Glomerular visceral epithelial cell (primary cell): ENCODE data around the gene P3R3URF.

Source experiments
- DNase-seq: peaks from one replicate; pipeline ENCODE4 v3.0.0-alpha.2; 2016; ENCODE audit errors: extremely low spot score

Gene P3R3URF

GRCh38 chr1:46172321-46172720 is 4.0 kb downstream of the P3R3URF start:
- DNase-seq = no peak

- no peak for DNase-seq
These were observed 4.4 kb downstream of the P3R3URF start for GRCh38 chr1:46171871-46172270.

- peak; percentile 44 for DNase-seq
These were observed 4.9 kb downstream of the P3R3URF start for GRCh38 chr1:46171351-46171750.

DNA sequence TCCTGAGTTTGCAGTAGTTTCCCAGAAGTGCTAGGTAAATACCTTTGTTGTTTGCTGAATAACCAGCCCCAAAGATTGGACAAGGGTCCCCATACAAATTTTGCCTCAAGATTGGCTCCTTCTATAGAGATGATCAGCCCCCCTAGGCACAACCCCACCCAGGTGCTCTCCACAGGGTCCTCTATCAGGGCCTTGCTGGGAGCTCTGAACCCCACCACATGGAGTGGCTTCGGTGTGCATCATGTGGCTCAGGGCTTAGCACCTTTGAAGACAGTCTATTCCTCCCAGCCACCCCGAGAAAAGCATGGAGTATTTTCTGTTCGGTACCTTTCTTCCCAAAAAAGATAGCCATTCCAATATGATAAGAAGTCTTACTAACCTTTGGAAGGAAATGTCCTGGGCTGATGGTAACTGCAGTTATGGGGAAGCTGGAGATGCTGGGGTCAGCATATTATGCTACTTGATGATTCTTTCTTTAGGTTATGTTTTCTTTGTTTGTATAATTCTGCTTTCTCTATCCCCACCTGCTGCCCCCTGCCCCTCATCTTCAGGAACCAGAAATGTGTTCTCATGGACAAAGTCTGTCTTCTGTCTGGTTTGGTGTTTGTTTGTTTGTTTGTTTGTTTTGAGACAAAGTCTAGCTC is 6.4 kb downstream of the P3R3URF start:
- DNase-seq = no peak

GRCh38 chr1:46168477-46168876 is 7.8 kb downstream of the P3R3URF start:
- DNase-seq = no peak

DNA sequence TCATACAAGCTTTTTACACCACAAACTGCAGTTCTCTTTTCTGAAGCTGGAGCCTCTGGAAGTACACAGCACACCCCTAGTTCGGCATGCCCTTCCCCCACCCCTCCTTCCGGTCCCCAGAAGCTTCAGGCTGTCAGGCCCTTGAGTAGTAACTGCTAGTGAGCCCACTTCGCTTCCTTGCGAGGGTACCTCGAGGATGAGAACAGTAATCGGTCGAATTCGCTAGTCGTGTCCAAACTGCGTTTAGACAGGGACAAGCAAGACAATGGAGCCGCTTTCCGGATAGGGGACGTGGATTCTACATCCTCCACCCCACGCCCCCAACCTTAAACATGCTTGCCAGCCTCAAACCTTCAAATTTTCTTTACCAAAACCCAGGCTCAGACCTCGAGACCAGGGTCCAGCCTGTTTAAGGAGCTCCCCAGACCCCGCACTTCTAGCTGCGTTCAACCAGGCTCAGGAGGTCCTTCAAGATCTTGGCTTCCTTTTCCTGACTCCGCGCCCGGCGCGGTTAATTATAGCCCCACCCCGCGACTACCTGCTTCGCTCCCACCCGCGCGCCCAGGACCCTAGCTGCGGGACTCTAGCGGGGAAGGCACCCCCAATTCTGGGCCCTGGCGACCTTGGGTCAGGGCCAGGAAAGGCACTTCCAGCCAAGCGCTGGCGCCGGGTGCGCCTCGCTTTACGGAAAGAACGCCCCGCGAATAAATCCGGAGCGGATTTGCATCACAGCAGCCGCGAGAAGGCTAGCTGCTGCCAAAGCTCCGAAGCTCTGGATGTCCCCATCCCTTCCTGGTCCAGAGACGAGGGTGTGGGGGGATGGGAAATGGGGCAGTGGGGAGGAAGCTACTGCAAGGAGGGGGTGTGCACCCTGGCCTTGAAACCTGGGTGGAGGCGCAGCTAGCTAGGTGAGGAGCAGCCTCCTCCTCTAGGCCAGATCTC is 9.5 kb downstream of the P3R3URF start:
- DNase-seq = no peak

GRCh38 chr1:46160212-46160611 is 16.1 kb downstream of the P3R3URF start:
- DNase-seq = no peak

GRCh38 chr1:46159516-46159915 is 16.8 kb downstream of the P3R3URF start:
- DNase-seq = no peak

DNA sequence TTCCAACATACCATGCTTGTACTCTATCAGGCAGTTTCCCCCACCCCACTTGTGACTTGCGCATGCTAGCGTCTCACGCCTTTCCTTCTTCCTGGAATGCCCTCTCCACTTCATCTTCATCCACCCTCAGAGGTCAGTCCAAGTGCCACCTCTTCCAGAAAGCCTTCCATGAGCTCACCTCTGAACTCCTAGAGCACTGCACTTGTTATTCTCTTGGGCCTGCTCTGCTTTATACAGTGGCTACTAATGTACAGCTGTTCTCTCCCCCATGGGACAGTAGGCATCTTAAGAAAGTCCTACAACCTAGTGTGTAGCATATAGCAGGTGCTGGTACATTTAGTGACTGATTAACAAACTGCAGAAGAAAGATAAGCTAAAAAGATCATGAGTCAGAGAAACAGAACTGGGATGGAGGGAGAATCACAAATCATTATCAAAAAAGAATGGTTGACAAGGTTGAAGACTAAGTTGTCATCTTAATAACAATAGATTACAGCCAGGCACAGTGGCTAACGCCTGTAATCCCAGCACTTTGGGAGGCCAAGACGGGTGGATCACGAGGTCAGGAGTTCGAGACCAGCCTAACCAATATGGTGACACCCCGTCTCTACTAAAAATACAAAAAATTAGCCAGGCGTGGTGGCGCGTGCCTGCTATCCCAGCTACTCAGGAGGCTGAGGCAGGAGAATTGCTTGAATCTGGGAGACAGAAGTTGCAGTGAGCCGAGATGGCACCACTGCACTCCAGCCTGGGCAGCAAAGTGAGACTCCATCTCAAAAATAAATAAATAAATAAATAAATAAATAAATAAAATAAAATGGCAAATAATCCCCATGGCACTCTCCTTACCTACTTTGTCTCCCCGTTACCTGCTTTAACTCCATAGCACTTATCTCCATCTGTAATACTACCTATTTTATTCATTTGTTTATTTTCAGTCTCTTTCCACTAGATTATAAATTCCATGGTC is 17.7 kb downstream of the P3R3URF start:
- DNase-seq = no peak

DNA sequence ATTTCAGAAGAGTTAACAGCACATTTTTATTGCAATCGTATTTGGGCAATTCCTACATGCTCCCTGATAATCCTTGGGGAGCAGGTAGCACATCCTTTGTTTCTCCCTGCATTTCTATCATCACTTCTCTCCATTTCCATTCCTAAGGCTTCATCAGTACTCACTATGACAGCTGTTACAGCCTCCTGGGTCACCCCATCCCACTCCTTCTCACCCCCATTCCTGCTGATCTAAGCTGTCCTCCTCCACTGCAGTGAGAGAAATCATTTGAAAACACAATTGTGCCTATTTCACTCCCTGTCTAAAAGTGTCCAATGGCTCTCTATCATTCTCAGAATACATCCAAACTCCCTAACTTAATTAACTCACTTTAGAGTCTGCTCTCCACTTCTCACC is 18.4 kb downstream of the P3R3URF start:
- DNase-seq = no peak

- no peak for DNase-seq
These were observed 22.6 kb downstream of the P3R3URF start for GRCh38 chr1:46153732-46154131.

DNA sequence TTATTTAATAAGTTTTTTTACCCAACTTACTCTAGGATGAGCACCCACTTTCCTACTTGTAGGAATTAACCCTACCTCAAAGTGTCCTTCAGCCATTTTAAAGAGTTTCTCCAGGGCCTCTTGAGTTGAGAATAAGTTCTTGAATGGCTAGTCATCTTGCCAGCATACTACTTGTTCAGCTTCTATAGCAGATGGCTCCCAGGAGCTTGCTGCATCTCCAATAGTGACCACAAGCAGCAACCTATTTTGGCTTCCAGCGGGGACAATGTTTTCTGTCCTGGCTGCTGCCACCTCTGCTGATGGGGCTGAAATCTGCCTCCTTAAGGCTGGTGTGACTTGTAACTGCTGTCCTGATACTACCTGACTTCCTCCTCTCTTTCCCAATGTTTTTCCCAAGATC is 23.1 kb downstream of the P3R3URF start:
- no peak for DNase-seq

GRCh38 chr1:46152016-46152415 is 24.3 kb downstream of the P3R3URF start:
- peak; percentile 48 for DNase-seq

DNA sequence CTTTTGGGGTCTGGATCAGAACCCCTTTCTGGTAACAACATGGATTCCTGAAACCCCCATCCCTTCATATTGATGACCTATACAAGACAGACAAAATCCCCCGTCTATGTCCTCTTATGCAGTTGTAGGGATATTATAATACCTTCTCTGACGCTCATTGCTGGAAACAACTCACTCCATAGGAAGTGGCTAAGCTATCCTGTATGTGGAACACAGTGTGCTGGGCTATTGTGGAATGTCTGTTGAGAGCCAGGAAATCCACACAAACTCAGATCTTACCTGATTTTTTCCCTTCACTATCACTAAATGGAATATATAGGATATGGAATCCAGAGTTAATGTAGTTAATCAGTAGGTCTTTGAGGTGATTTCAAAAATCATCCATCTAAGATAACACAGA is 26.2 kb downstream of the P3R3URF start:
- no peak for DNase-seq

GRCh38 chr1:46148318-46148717 is 28.0 kb downstream of the P3R3URF start:
- DNase-seq = no peak

DNA sequence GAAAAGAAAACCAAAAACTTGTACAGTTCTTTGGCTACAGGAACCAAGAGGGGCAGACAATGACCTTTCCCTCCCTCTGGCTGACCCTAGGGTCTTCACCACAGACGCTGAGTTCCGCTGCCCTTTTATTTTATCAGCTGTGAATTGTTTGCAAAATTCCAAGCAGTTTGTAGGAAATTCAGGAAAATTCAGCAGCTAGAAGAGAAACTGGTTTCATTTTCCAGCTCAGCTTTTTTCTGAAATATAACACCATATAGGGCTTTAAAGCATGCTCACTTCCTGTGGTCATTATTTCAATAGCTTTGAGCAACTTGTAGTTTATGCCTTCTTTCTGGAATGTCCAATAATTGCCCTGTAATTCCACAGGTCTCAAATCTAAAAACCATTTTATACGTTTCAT is 38.4 kb downstream of the P3R3URF start:
- no peak for DNase-seq

DNA sequence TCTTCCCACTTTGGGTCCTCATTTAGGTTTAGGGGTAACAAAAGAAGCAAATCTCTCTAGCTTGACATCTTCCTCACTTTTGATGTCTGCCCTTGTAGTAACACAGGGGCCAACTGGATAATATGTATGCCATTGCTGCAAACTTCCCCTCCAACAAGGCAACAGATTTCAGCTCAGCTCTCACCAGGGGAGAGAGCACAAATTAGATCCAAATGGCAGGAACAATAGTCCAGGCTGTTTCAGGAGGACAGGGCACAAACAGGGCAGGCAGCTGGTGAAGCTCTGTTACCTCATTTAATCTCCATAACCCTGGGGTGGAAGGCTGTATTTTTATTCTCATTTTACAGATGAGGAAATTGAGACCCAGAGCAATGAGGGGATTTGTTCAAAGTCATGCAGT is 39.6 kb downstream of the P3R3URF start:
- DNase-seq = no peak

- no peak for DNase-seq
These were observed 41.5 kb downstream of the P3R3URF start for GRCh38 chr1:46134660-46135331.

DNA sequence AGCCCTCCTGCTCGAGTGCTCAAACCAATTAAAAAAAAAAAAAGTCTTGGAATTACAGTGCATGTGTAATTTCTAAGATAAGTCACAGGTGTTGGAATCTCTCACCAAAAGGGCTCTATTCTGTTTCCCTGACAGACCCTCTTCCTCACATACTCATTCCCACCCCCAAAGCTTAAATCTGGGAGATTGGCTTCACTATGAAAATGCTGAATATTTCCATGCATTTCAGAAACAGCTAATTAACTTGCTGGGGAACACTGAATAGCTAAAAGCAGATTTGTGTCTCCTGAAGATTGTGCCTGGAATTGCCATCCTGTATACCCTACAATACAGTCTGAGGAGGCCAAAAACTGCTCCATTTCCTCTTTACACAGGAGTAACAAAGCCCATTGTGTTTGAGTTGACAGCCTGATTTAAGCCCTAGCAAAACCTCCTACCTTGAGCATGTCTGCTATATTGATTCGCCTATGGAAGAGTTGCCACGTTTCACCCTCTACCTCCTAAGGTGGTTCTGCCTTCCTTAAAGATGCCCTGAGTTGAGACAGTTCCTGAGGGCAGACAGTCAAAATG is 42.4 kb downstream of the P3R3URF start:
- no peak for DNase-seq

GRCh38 chr1:46133181-46133658 is 43.1 kb downstream of the P3R3URF start:
- DNase-seq = no peak
